ENCODE results near the gene SLAMF8.

DNA sequence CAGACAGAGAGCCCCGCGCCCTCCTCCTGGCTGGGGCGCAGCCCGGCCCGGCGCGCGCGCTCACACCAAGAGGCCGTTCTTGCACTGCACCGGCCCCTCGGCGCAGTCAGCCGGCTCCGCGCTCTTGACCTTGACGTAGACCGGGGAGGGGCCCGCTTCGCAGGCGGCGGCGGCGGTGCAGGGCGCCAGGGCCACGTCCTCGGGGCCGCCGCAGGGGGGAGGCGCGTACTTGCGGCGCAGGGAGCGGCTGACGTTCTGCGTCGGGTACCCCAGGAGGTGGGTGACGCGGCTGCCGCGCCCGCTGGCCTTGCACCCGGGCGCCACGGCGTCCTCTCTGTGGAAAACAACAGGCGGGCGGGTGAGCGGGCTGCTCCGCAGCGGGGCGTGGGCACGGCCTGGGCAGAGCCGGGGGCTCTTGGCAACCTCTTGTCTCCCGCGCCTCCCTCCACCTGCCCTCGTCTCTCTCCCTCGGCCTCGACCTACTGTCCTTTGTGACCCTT lies 28.1 kb downstream of the SLAMF8 start:
- TF ChIP-seq POLR2AphosphoS5 (IDR thresholded peaks at IDR 0.05; ENCODE audit: low read depth, low read length) = no peak
- no peak for TF ChIP-seq POLR2A (IDR thresholded peaks at IDR 0.05; ENCODE audit: low read depth, low read length)
- no peak for TF ChIP-seq TAF1 (IDR thresholded peaks at IDR 0.05; ENCODE audit: low read depth, low read length)

All from GM12891 (cell line).